ENCODE data around the gene PCYT1B.

PCYT1B gene

GRCh38 chrX:24513416-24513815 is 133.7 kb downstream of the PCYT1B start:
- no peak for DNase-seq (ENCODE audit: low read depth)

GRCh38 chrX:24508375-24508774 is 138.8 kb downstream of the PCYT1B start:
- H3K4me3 ChIP-seq (ENCODE audit: low read length) = no peak overlapping the region
- no peak for DNase-seq (ENCODE audit: low read depth)
- no peak for TF ChIP-seq CTCF (conservative IDR thresholded peaks at IDR 0.05; ENCODE audit: low read depth, low read length)

More at GRCh38 chrX:24513416-24513815, 133.7 kb downstream of the PCYT1B start:
- no peak for TF ChIP-seq CTCF (conservative IDR thresholded peaks at IDR 0.05; ENCODE audit: low read depth, low read length)
- H3K4me3 ChIP-seq (ENCODE audit: low read length) = no peak overlapping the region

Measured in retinal pigment epithelial cell (primary cell).